HEK293 (cell line): ENCODE results near the gene ADNP.
A peak's percentile ranks its signal among the peaks of the same experiment; 100 is the strongest.

ENCODE experiments used
- ATF2 ChIP-seq: fragments of 450-650 bp; formaldehyde crosslinking; IDR thresholded peaks from 2 replicates; pipeline ENCODE4 v1.5.1; 2016; ENCODE audit warnings: missing biosample characterization, missing genetic modification characterization, low read depth
- EGR2 ChIP-seq: fragments of 450-650 bp; formaldehyde crosslinking; IDR thresholded peaks from 2 replicates; pipeline ENCODE4 v1.5.1; 2016; ENCODE audit warnings: low read depth, missing biosample characterization, missing genetic modification characterization
- GLIS2 ChIP-seq: fragments of 450-650 bp; formaldehyde crosslinking; IDR thresholded peaks from 2 replicates; pipeline ENCODE4 v1.5.1; 2016; ENCODE audit warnings: missing biosample characterization, missing genetic modification characterization
- HIC1 ChIP-seq: fragments of 450-650 bp; formaldehyde crosslinking; IDR thresholded peaks from 2 replicates; pipeline ENCODE4 v1.5.1; 2016; ENCODE audit warnings: missing biosample characterization, missing genetic modification characterization
- MYNN ChIP-seq: fragments of 450-650 bp; formaldehyde crosslinking; IDR thresholded peaks from 2 replicates; pipeline ENCODE4 v1.5.1; 2016; ENCODE audit warnings: missing biosample characterization, missing genetic modification characterization, borderline replicate concordance
- OSR2 ChIP-seq: fragments of 450-650 bp; formaldehyde crosslinking; IDR thresholded peaks from 2 replicates; pipeline ENCODE4 v1.5.1; 2016; ENCODE audit warnings: missing biosample characterization, missing genetic modification characterization
- PRDM4 ChIP-seq: fragments of 450-650 bp; formaldehyde crosslinking; IDR thresholded peaks from 2 replicates; pipeline ENCODE4 v1.5.1; 2017; ENCODE audit warnings: missing biosample characterization, missing genetic modification characterization
- SP3 ChIP-seq: fragments of 450-650 bp; formaldehyde crosslinking; IDR thresholded peaks from 2 replicates; pipeline ENCODE4 v1.5.1; 2016; ENCODE audit warnings: missing biosample characterization, missing genetic modification characterization
- ZBTB17 ChIP-seq: fragments of 450-650 bp; formaldehyde crosslinking; IDR thresholded peaks from 2 replicates; pipeline ENCODE4 v1.5.1; 2016; ENCODE audit warnings: missing biosample characterization, missing genetic modification characterization
- ZEB2 ChIP-seq: fragments of 450-650 bp; formaldehyde crosslinking; IDR thresholded peaks from 2 replicates; pipeline ENCODE4 v1.5.1; 2016; ENCODE audit warnings: missing biosample characterization, missing genetic modification characterization
- ZFP41 ChIP-seq: fragments of 450-650 bp; formaldehyde crosslinking; IDR thresholded peaks from 2 replicates; pipeline ENCODE4 v1.5.1; 2016; ENCODE audit warnings: missing biosample characterization, missing genetic modification characterization, borderline replicate concordance
- ZNF169 ChIP-seq: fragments of 450-650 bp; formaldehyde crosslinking; IDR thresholded peaks from 2 replicates; pipeline ENCODE4 v1.5.1; 2016; ENCODE audit warnings: missing biosample characterization, missing genetic modification characterization
- ZNF175 ChIP-seq: fragments of 450-650 bp; formaldehyde crosslinking; IDR thresholded peaks from 2 replicates; pipeline ENCODE4 v1.5.1; 2016; ENCODE audit warnings: missing biosample characterization, missing genetic modification characterization
- ZNF19 ChIP-seq: fragments of 450-650 bp; formaldehyde crosslinking; IDR thresholded peaks from 2 replicates; pipeline ENCODE4; 2016; ENCODE audit warnings: missing biosample characterization, missing genetic modification characterization, low read depth
- ZNF335 ChIP-seq: fragments of 450-650 bp; formaldehyde crosslinking; conservative IDR thresholded peaks from 2 replicates; pipeline ENCODE4 v1.5.1; 2016; ENCODE audit warnings: missing biosample characterization, missing genetic modification characterization
- ZNF341 ChIP-seq: fragments of 450-650 bp; formaldehyde crosslinking; IDR thresholded peaks from 2 replicates; pipeline ENCODE4; 2016; ENCODE audit warnings: low read depth, missing biosample characterization, missing genetic modification characterization
- ZNF350 ChIP-seq: fragments of 450-650 bp; formaldehyde crosslinking; IDR thresholded peaks from 2 replicates; pipeline ENCODE4 v1.5.0; 2017; ENCODE audit warnings: missing biosample characterization, mild to moderate bottlenecking, missing genetic modification characterization
- ZNF362 ChIP-seq: fragments of 450-650 bp; formaldehyde crosslinking; IDR thresholded peaks from 2 replicates; pipeline ENCODE4 v1.5.1; 2016; ENCODE audit warnings: missing biosample characterization, missing genetic modification characterization
- ZNF398 ChIP-seq: fragments of 450-650 bp; formaldehyde crosslinking; IDR thresholded peaks from 2 replicates; pipeline ENCODE4 v1.5.1; 2017; ENCODE audit warnings: missing biosample characterization, missing genetic modification characterization
- ZNF426 ChIP-seq: fragments of 450-650 bp; formaldehyde crosslinking; IDR thresholded peaks from 2 replicates; pipeline ENCODE4 v1.5.1; 2017; ENCODE audit warnings: missing biosample characterization, missing genetic modification characterization, mild to moderate bottlenecking, inconsistent platforms, moderate library complexity
- ZNF48 ChIP-seq: fragments of 450-650 bp; formaldehyde crosslinking; IDR thresholded peaks from 2 replicates; pipeline ENCODE4 v1.5.1; 2016; ENCODE audit warnings: missing biosample characterization, missing genetic modification characterization
- ZNF488 ChIP-seq: fragments of 450-650 bp; formaldehyde crosslinking; IDR thresholded peaks from 2 replicates; pipeline ENCODE4 v1.5.1; 2016; ENCODE audit warnings: missing biosample characterization, missing genetic modification characterization
- ZNF510 ChIP-seq: fragments of 450-650 bp; formaldehyde crosslinking; IDR thresholded peaks from 2 replicates; pipeline ENCODE4 v1.5.1; 2018; ENCODE audit warnings: mild to moderate bottlenecking, missing genetic modification characterization, missing biosample characterization; ENCODE audit not compliant: insufficient replicate concordance
- ZNF548 ChIP-seq: fragments of 450-650 bp; formaldehyde crosslinking; IDR thresholded peaks from 2 replicates; pipeline ENCODE4 v1.5.1; 2016; ENCODE audit warnings: missing biosample characterization, missing genetic modification characterization
- ZNF610 ChIP-seq: fragments of 450-650 bp; formaldehyde crosslinking; IDR thresholded peaks from 2 replicates; pipeline ENCODE4 v1.5.1; 2016; ENCODE audit warnings: missing biosample characterization, missing genetic modification characterization, borderline replicate concordance
- ZNF626 ChIP-seq: fragments of 450-650 bp; sonication (Bioruptor Pico); formaldehyde crosslinking; IDR thresholded peaks from 2 replicates; pipeline ENCODE4 v1.5.1; 2018; ENCODE audit warnings: missing biosample characterization, missing genetic modification characterization, inconsistent platforms
- ZNF677 ChIP-seq: fragments of 450-650 bp; IDR thresholded peaks from 2 replicates; pipeline ENCODE4 v1.5.0; 2018; ENCODE audit warnings: missing biosample characterization, mild to moderate bottlenecking, missing genetic modification characterization, moderate library complexity
- ZNF76 ChIP-seq: fragments of 450-650 bp; formaldehyde crosslinking; IDR thresholded peaks from 2 replicates; pipeline ENCODE4; 2016; ENCODE audit warnings: low read depth, missing biosample characterization, missing genetic modification characterization, borderline replicate concordance
- ZNF792 ChIP-seq: fragments of 450-650 bp; formaldehyde crosslinking; IDR thresholded peaks from 2 replicates; pipeline ENCODE4 v1.5.1; 2016; ENCODE audit warnings: missing biosample characterization, missing genetic modification characterization
- ZNF830 ChIP-seq: fragments of 450-650 bp; IDR thresholded peaks from 2 replicates; pipeline ENCODE4 v1.5.0; 2018; ENCODE audit warnings: missing biosample characterization, missing genetic modification characterization, low read depth, mild to moderate bottlenecking, moderate library complexity

Gene ADNP

GRCh38 chr20:50931306-50932015 is at the start of gene ADNP (continued):
- peak; percentile 95 for TF ChIP-seq ZNF398
- TF ChIP-seq GLIS2, result peak; percentile 66
- no peak for TF ChIP-seq ZNF362 (tag by site-specific recombination)
- TF ChIP-seq ZNF19 (tag by site-specific recombination), result no peak
- TF ChIP-seq ZBTB17, result 0 out of 2 replicates have a peak, but pooled peaks have one; percentile 30
- no peak for TF ChIP-seq OSR2 (tag by site-specific recombination)
- TF ChIP-seq ZNF426 (tag by site-specific recombination), result no peak
- 0 out of 2 replicates have a peak, but pooled peaks have one; percentile 17 for TF ChIP-seq ZNF610 (tag by site-specific recombination)
- TF ChIP-seq ATF2, result peak; percentile 75
- no peak for TF ChIP-seq ZNF48
- TF ChIP-seq SP3 (tag by site-specific recombination), result peak; percentile 34; the same call in 1 of the 2 replicates
- no peak for TF ChIP-seq ZNF175 (tag by site-specific recombination)
- peak; percentile 96 for TF ChIP-seq ZNF341
- no peak for TF ChIP-seq ZNF677 (tag by site-specific recombination)
- TF ChIP-seq ZNF548, result no peak
- TF ChIP-seq PRDM4 (tag by site-specific recombination), result no peak; the same call in 1 of the 2 replicates
- TF ChIP-seq ZNF830 (tag by site-specific recombination), result no peak
- no peak for TF ChIP-seq ZNF488 (tag by site-specific recombination)
- TF ChIP-seq ZNF792 (tag by site-specific recombination), result no peak
- no peak for TF ChIP-seq ZNF169 (tag by site-specific recombination)
- TF ChIP-seq ZNF626 (tag by site-specific recombination), result no peak
- no peak for TF ChIP-seq HIC1
- no peak; the same call in 1 of the 2 replicates for TF ChIP-seq EGR2 (tag by site-specific recombination)
- TF ChIP-seq ZNF76, result 0 out of 2 replicates have a peak, but pooled peaks have one; percentile 39
- peak; percentile 62 for TF ChIP-seq ZNF335 (tag by site-specific recombination)
- TF ChIP-seq ZFP41 (tag by site-specific recombination), result no peak
- peak; percentile 64; the same call in 1 of the 2 replicates for TF ChIP-seq ZEB2 (tag by site-specific recombination)
- TF ChIP-seq ZNF510 (tag by site-specific recombination), result no peak
- TF ChIP-seq ZNF350 (tag by site-specific recombination), result no peak
- TF ChIP-seq MYNN (tag by site-specific recombination), result no peak
